ENCODE data around the gene POU2AF3. TPM values are rescaled to one million over a fixed set of nuclear protein-coding genes. Genes with fewer than 3 reads are reported as not detected.

POU2AF3 gene
- total RNA-seq, 1 donor from 2014 or later: 2.1 TPM

GRCh38 chr11:111355956-111356659, 57.8 kb downstream of the POU2AF3 start:
- no peak overlapping the region for H3K27ac ChIP-seq
- H3K27ac Mint-ChIP-seq: no peak overlapping the region
- no peaks in the 10 kb centered on the region for H3K36me3 ChIP-seq
- no peaks in the 10 kb centered on the region for H3K36me3 Mint-ChIP-seq
- H3K27me3 Mint-ChIP-seq (ENCODE audit: insufficient read depth, low read depth): peaks cover 3% of the 10 kb centered on the region
- H4K20me1 ChIP-seq (ENCODE audit: low read depth): no peaks in the 10 kb centered on the region
- H3K9me3 ChIP-seq (ENCODE audit: low read depth): no peaks in the 10 kb centered on the region
- no peak for DNase-seq (ENCODE audit: low spot score)
- H3K4me3 Mint-ChIP-seq: no peak overlapping the region
- H3K4me2 ChIP-seq: no peak overlapping the region
- H3K27me3 ChIP-seq: no peaks in the 10 kb centered on the region
- no peaks in the 10 kb centered on the region for H3K9me3 Mint-ChIP-seq
- no peak overlapping the region for H3K9ac ChIP-seq
- no peak overlapping the region for H3K4me3 ChIP-seq
- no peaks in the 10 kb centered on the region for H3K4me1 ChIP-seq
- H3F3A ChIP-seq (ENCODE audit: low read depth): no peaks in the 10 kb centered on the region
- H2AFZ ChIP-seq (replicated peaks): no peak overlapping the region
- no peaks in the 10 kb centered on the region for H3K79me2 ChIP-seq (ENCODE audit: low read depth)
- TF ChIP-seq EZH2 (IDR thresholded peaks at IDR 0.05) (no peak), EZH2phosphoT487 (IDR thresholded peaks at IDR 0.05) (no peak), CTCF (IDR thresholded peaks at IDR 0.05) (no peak)
- H3K4me1 Mint-ChIP-seq: peaks cover 9% of the 10 kb centered on the region

DNA sequence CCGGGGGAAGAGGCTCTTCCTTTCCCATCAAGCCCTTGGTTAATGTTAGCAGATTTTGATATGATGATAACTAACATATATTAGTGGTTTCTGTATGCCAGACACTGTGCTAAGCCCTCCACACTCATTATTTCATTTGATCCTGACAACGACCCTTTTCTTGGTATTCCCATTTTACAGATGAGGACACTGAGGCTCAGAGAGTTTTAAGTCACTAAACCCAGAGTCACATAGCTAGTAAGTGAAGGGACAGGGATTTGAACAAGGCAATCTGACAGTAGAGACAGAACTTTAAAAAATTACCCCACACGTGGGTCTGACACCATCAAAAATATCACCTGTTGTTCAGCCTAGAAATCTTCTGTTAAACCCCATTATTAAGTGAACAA, 58.3 kb downstream of the POU2AF3 start:
- Mint-ChIP-seq H3K4me1 (peaks cover 9% of the 10 kb centered on the region), H3K9me3 (no peaks in the 10 kb centered on the region), H3K27ac (no peak overlapping the region), H3K4me3 (no peak overlapping the region), H3K27me3 (ENCODE audit: insufficient read depth, low read depth) (peaks cover 3% of the 10 kb centered on the region), H3K36me3 (no peaks in the 10 kb centered on the region)
- Histone ChIP-seq H2AFZ (replicated peaks) (no peak overlapping the region), H3K36me3 (no peaks in the 10 kb centered on the region), H3K27ac (no peak overlapping the region), H3K79me2 (ENCODE audit: low read depth) (no peaks in the 10 kb centered on the region), H3K9me3 (ENCODE audit: low read depth) (no peaks in the 10 kb centered on the region), H3K4me2 (no peak overlapping the region), H3K4me1 (no peaks in the 10 kb centered on the region), H3F3A (ENCODE audit: low read depth) (no peaks in the 10 kb centered on the region), H3K9ac (no peak overlapping the region), H3K27me3 (no peaks in the 10 kb centered on the region), H3K4me3 (no peak overlapping the region), H4K20me1 (ENCODE audit: low read depth) (no peaks in the 10 kb centered on the region)
- TF ChIP-seq CTCF (IDR thresholded peaks at IDR 0.05): no peak
- no peak for TF ChIP-seq EZH2 (IDR thresholded peaks at IDR 0.05)
- no peak for TF ChIP-seq EZH2phosphoT487 (IDR thresholded peaks at IDR 0.05)
- no peak for DNase-seq (ENCODE audit: low spot score)

DNA sequence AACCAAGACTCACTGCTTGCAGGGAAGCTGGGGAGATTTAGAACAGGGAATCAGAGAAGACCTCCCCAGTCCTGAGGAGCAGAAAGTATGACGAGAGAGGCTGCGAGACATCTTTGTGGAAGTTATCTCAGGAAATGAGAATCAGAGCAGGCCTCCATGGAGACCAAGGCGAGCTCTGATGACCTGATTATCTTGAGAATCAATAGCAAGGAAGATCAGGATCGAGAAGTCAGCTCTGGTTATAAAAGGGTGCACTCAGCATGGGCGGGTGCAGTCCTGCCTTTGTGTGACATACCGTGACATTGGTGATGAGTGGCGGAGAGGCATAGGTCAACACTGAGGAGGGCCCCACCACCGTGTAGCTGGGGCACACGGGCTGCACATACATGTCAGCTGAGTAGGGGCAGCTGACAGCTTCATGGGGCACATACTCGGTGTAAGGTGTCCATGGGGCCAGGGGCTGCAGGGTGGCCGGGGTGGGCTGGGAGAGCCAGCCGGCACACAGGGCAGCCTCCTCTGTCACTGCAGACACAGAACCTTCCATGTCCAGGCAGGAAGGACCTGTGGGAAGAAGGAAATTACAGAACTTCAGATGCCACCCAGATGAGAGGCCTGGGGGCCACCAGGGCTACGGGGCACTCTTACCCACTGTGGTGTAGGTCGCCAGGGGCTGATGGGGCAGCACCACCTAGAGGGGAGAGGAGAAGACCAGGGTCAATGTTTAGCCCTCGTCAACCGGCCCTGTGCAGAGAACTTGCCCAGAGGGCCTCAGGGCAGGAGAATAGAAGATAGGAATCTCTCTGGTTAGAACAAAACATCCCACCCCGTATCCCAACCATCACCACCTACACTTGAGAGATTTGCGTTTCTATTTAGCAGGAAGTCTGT, 59.0 kb downstream of the POU2AF3 start:
- no peak for DNase-seq (ENCODE audit: low spot score)
- H3K9ac ChIP-seq: no peak overlapping the region
- H3K4me3 ChIP-seq: no peak overlapping the region
- H3K4me1 Mint-ChIP-seq: peaks cover 9% of the 10 kb centered on the region
- no peaks in the 10 kb centered on the region for H3K9me3 ChIP-seq (ENCODE audit: low read depth)
- H3K79me2 ChIP-seq (ENCODE audit: low read depth): no peaks in the 10 kb centered on the region
- H3K4me2 ChIP-seq: no peak overlapping the region
- H3K27ac ChIP-seq: no peak overlapping the region
- H3K36me3 ChIP-seq: no peaks in the 10 kb centered on the region
- H3K36me3 Mint-ChIP-seq: no peaks in the 10 kb centered on the region
- no peak for TF ChIP-seq EZH2 (IDR thresholded peaks at IDR 0.05)
- TF ChIP-seq EZH2phosphoT487 (IDR thresholded peaks at IDR 0.05): no peak
- no peak for TF ChIP-seq CTCF (IDR thresholded peaks at IDR 0.05)
- H3K27ac Mint-ChIP-seq: no peak overlapping the region
- H3K27me3 ChIP-seq: no peaks in the 10 kb centered on the region
- H2AFZ ChIP-seq (replicated peaks): no peak overlapping the region
- H4K20me1 ChIP-seq (ENCODE audit: low read depth): no peaks in the 10 kb centered on the region
- peaks cover 3% of the 10 kb centered on the region for H3K27me3 Mint-ChIP-seq (ENCODE audit: insufficient read depth, low read depth)
- H3K4me3 Mint-ChIP-seq: no peak overlapping the region
- H3K4me1 ChIP-seq: no peaks in the 10 kb centered on the region
- no peaks in the 10 kb centered on the region for H3K9me3 Mint-ChIP-seq
- H3F3A ChIP-seq (ENCODE audit: low read depth): no peaks in the 10 kb centered on the region

Small RNA genes lying within 50 kb of the gene (microRNA-seq; reads per million reads assigned to microRNA genes)
- not detected for gene MIR4491

Small RNA genes lying within 50 kb of the gene (small RNA-seq; reads per million reads assigned to genes)
- gene MIR4491: not detected

Other genes starting within 250 kb of the POU2AF3 start
- gene POU2AF2, start 52.8 kb upstream of the POU2AF3 start, total RNA-seq (ENCODE audit: low replicate concordance): not detected in 2 replicates
- gene POU2AF1, start 80.7 kb downstream of the POU2AF3 start, total RNA-seq (ENCODE audit: low replicate concordance): not detected in 2 replicates
- not detected in 2 replicates for gene BTG4, start 213.8 kb downstream of the POU2AF3 start, total RNA-seq (ENCODE audit: low replicate concordance)
- gene HOATZ, start 216.2 kb downstream of the POU2AF3 start, total RNA-seq (ENCODE audit: low replicate concordance): not detected in 2 replicates
- gene LAYN, start 242.2 kb downstream of the POU2AF3 start, total RNA-seq (ENCODE audit: low replicate concordance): 0.26 and 0.37 TPM in 2 replicates

All from neural progenitor cell (in vitro differentiated cells).